ENCODE measurements around the gene LMO3.

Gene LMO3

GRCh38 chr12:16583969-16584745, 21.8 kb downstream of the LMO3 start:
- no peak overlapping the region for H3K27ac ChIP-seq (ENCODE audit: low read depth, low read length)
- no peaks in the 10 kb centered on the region for H3K9me3 ChIP-seq (ENCODE audit: control insufficient read depth, insufficient read depth, low read length)
- H3K36me3 ChIP-seq (ENCODE audit: control insufficient read depth, insufficient read depth, low read length), result no peaks in the 10 kb centered on the region
- H3K4me1 ChIP-seq (ENCODE audit: control insufficient read depth, insufficient read depth, low read length), result no peaks in the 10 kb centered on the region
- no peaks in the 10 kb centered on the region for H3K27me3 ChIP-seq (ENCODE audit: control insufficient read depth, insufficient read depth, low read length)
- H3K4me3 ChIP-seq (ENCODE audit: low read depth, low read length), result no peak overlapping the region
- no peak overlapping the region for H3K9ac ChIP-seq (ENCODE audit: low read depth, low read length)

- no peak overlapping the region for H3K27ac ChIP-seq (ENCODE audit: low read depth, low read length)
- no peaks in the 10 kb centered on the region for H3K36me3 ChIP-seq (ENCODE audit: control insufficient read depth, insufficient read depth, low read length)
- no peaks in the 10 kb centered on the region for H3K27me3 ChIP-seq (ENCODE audit: control insufficient read depth, insufficient read depth, low read length)
- no peak overlapping the region for H3K9ac ChIP-seq (ENCODE audit: low read depth, low read length)
- no peaks in the 10 kb centered on the region for H3K4me1 ChIP-seq (ENCODE audit: control insufficient read depth, insufficient read depth, low read length)
- H3K9me3 ChIP-seq (ENCODE audit: control insufficient read depth, insufficient read depth, low read length), result no peaks in the 10 kb centered on the region
- H3K4me3 ChIP-seq (ENCODE audit: low read depth, low read length), result no peak overlapping the region
These were observed 24.5 kb downstream of the LMO3 start for GRCh38 chr12:16581416-16581815.

DNA sequence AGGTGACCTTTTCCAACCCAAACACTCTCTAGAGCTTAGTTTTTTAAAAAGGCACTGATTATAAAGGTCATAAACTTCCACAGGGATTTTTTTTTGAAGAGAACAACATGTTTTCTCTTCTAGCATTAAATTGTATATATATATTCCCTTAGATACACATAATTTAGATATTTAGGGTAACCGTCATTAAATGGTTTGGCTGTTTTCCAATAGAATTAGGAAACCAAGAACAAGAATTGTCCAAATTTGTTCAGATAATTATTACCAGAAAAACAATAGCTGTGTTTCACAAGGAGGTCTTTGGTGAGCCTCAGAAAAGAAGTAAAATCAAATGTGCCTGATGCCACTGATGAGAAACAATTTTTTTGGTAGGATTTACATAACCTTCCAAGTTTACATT, 26.9 kb downstream of the LMO3 start:
- Histone ChIP-seq H3K9me3 (ENCODE audit: control insufficient read depth, insufficient read depth, low read length) (no peaks in the 10 kb centered on the region), H3K4me1 (ENCODE audit: control insufficient read depth, insufficient read depth, low read length) (peaks cover 3% of the 10 kb centered on the region; the same call in 1 of the 2 replicates), H3K4me3 (ENCODE audit: low read depth, low read length) (no peak overlapping the region), H3K9ac (ENCODE audit: low read depth, low read length) (no peak overlapping the region), H3K36me3 (ENCODE audit: control insufficient read depth, insufficient read depth, low read length) (no peaks in the 10 kb centered on the region), H3K27ac (ENCODE audit: low read depth, low read length) (no peak overlapping the region), H3K27me3 (ENCODE audit: control insufficient read depth, insufficient read depth, low read length) (no peaks in the 10 kb centered on the region)

- no peak overlapping the region for H3K4me3 ChIP-seq (ENCODE audit: low read depth, low read length)
These were observed 32.4 kb downstream of the LMO3 start for GRCh38 chr12:16573398-16574077.

GRCh38 chr12:16568873-16569272, 37.1 kb downstream of the LMO3 start:
- H3K9ac ChIP-seq (ENCODE audit: low read depth, low read length), result no peak overlapping the region
- no peak overlapping the region for H3K27ac ChIP-seq (ENCODE audit: low read depth, low read length)
- peaks cover 19% of the 10 kb centered on the region for H3K4me1 ChIP-seq (ENCODE audit: control insufficient read depth, insufficient read depth, low read length)
- no peak overlapping the region for H3K4me3 ChIP-seq (ENCODE audit: low read depth, low read length)
- no peaks in the 10 kb centered on the region for H3K9me3 ChIP-seq (ENCODE audit: control insufficient read depth, insufficient read depth, low read length)
- no peaks in the 10 kb centered on the region for H3K36me3 ChIP-seq (ENCODE audit: control insufficient read depth, insufficient read depth, low read length)
- no peaks in the 10 kb centered on the region for H3K27me3 ChIP-seq (ENCODE audit: control insufficient read depth, insufficient read depth, low read length)

More at GRCh38 chr12:16573398-16574077, 32.4 kb downstream of the LMO3 start:
- Histone ChIP-seq H3K27me3 (ENCODE audit: control insufficient read depth, insufficient read depth, low read length) (no peaks in the 10 kb centered on the region), H3K27ac (ENCODE audit: low read depth, low read length) (no peak overlapping the region), H3K4me1 (ENCODE audit: control insufficient read depth, insufficient read depth, low read length) (peaks cover 22% of the 10 kb centered on the region), H3K9ac (ENCODE audit: low read depth, low read length) (no peak overlapping the region), H3K36me3 (ENCODE audit: control insufficient read depth, insufficient read depth, low read length) (no peaks in the 10 kb centered on the region), H3K9me3 (ENCODE audit: control insufficient read depth, insufficient read depth, low read length) (no peaks in the 10 kb centered on the region)

DNA sequence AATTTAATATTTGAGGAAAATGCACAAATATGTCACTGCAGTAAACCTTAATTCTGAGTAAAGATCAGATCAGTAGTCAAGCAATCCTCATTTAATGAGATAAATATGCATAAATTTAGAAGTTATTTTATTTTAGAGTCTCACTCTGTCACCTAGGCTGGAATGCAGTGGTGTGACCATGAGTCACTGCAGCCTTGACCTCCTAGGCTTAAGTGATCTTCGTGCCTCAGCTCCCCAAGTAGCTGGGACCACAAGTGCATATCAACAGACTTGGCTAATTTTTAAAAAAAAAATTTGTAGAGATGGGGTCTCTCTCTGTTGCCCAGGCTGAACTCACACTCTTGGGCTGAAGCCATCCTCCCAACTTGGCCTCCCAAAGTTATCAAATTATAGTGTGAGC, 41.3 kb downstream of the LMO3 start:
- Histone ChIP-seq H3K4me1 (ENCODE audit: control insufficient read depth, insufficient read depth, low read length) (peaks cover 18% of the 10 kb centered on the region), H3K27me3 (ENCODE audit: control insufficient read depth, insufficient read depth, low read length) (no peaks in the 10 kb centered on the region), H3K36me3 (ENCODE audit: control insufficient read depth, insufficient read depth, low read length) (no peaks in the 10 kb centered on the region), H3K27ac (ENCODE audit: low read depth, low read length) (no peak overlapping the region), H3K9me3 (ENCODE audit: control insufficient read depth, insufficient read depth, low read length) (no peaks in the 10 kb centered on the region), H3K9ac (ENCODE audit: low read depth, low read length) (no peak overlapping the region), H3K4me3 (ENCODE audit: low read depth, low read length) (no peak overlapping the region)

- H3K27me3 ChIP-seq (ENCODE audit: control insufficient read depth, insufficient read depth, low read length), result no peaks in the 10 kb centered on the region
- H3K27ac ChIP-seq (ENCODE audit: low read depth, low read length), result no peak overlapping the region
- H3K4me1 ChIP-seq (ENCODE audit: control insufficient read depth, insufficient read depth, low read length), result peaks cover 10% of the 10 kb centered on the region; the same call in 1 of the 2 replicates
- H3K9me3 ChIP-seq (ENCODE audit: control insufficient read depth, insufficient read depth, low read length), result no peaks in the 10 kb centered on the region
- no peak overlapping the region for H3K9ac ChIP-seq (ENCODE audit: low read depth, low read length)
- no peak overlapping the region for H3K4me3 ChIP-seq (ENCODE audit: low read depth, low read length)
- H3K36me3 ChIP-seq (ENCODE audit: control insufficient read depth, insufficient read depth, low read length), result no peaks in the 10 kb centered on the region
These were observed 42.5 kb downstream of the LMO3 start for GRCh38 chr12:16563504-16563903.

DNA sequence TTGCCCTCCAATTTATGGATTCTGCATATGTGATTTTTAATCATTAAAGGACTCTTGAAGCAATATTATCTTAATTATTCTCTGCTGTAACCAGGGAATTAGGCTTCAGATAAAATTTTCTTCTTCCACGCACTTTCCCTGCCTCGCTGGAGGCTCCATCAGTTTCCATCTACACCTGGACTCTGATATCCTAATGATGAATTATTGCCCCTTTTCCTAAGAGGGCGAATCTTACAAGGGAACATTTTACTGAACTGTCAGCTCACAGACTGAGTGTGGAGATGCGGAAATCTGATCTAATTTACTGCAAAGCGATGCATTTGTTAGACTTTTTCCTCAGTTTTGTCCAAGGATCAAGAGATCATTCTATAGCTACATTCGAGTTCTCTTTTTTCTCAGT, 43.0 kb downstream of the LMO3 start:
- no peak overlapping the region for H3K9ac ChIP-seq (ENCODE audit: low read depth, low read length)
- H3K27me3 ChIP-seq (ENCODE audit: control insufficient read depth, insufficient read depth, low read length), result no peaks in the 10 kb centered on the region
- H3K36me3 ChIP-seq (ENCODE audit: control insufficient read depth, insufficient read depth, low read length), result no peaks in the 10 kb centered on the region
- no peak overlapping the region for H3K4me3 ChIP-seq (ENCODE audit: low read depth, low read length)
- no peaks in the 10 kb centered on the region for H3K9me3 ChIP-seq (ENCODE audit: control insufficient read depth, insufficient read depth, low read length)
- no peak overlapping the region for H3K27ac ChIP-seq (ENCODE audit: low read depth, low read length)
- peaks cover 9% of the 10 kb centered on the region; the same call in 1 of the 2 replicates for H3K4me1 ChIP-seq (ENCODE audit: control insufficient read depth, insufficient read depth, low read length)

- Histone ChIP-seq H3K36me3 (ENCODE audit: control insufficient read depth, insufficient read depth, low read length) (no peaks in the 10 kb centered on the region), H3K4me1 (ENCODE audit: control insufficient read depth, insufficient read depth, low read length) (peaks cover 9% of the 10 kb centered on the region; the same call in 1 of the 2 replicates), H3K4me3 (ENCODE audit: low read depth, low read length) (no peak overlapping the region), H3K27ac (ENCODE audit: low read depth, low read length) (no peak overlapping the region), H3K9me3 (ENCODE audit: control insufficient read depth, insufficient read depth, low read length) (no peaks in the 10 kb centered on the region), H3K27me3 (ENCODE audit: control insufficient read depth, insufficient read depth, low read length) (no peaks in the 10 kb centered on the region), H3K9ac (ENCODE audit: low read depth, low read length) (no peak overlapping the region)
These were observed 43.5 kb downstream of the LMO3 start for GRCh38 chr12:16562435-16562834.

DNA sequence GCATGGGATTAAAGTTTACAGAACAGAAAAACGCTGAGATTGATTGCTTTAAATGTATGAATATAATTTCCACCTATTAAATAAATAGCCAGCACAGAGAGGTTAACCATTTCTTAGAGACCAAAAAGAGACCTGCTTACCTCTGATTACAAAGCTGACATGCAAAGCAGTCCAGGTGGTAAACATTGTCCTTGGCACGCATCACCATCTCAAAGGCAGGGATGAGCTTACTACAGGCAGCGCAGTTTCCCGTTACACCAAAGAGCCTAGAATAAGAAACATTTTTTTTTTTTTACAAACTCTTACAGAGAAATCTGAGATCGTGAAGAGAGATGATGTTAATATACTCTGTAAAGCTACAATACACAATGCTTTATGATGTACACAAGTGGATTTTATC, 45.7 kb downstream of the LMO3 start:
- Histone ChIP-seq H3K27ac (ENCODE audit: low read depth, low read length) (no peak overlapping the region), H3K9ac (ENCODE audit: low read depth, low read length) (no peak overlapping the region), H3K4me3 (ENCODE audit: low read depth, low read length) (no peak overlapping the region), H3K9me3 (ENCODE audit: control insufficient read depth, insufficient read depth, low read length) (no peaks in the 10 kb centered on the region), H3K4me1 (ENCODE audit: control insufficient read depth, insufficient read depth, low read length) (peaks cover 16% of the 10 kb centered on the region), H3K36me3 (ENCODE audit: control insufficient read depth, insufficient read depth, low read length) (no peaks in the 10 kb centered on the region), H3K27me3 (ENCODE audit: control insufficient read depth, insufficient read depth, low read length) (no peaks in the 10 kb centered on the region)

DNA sequence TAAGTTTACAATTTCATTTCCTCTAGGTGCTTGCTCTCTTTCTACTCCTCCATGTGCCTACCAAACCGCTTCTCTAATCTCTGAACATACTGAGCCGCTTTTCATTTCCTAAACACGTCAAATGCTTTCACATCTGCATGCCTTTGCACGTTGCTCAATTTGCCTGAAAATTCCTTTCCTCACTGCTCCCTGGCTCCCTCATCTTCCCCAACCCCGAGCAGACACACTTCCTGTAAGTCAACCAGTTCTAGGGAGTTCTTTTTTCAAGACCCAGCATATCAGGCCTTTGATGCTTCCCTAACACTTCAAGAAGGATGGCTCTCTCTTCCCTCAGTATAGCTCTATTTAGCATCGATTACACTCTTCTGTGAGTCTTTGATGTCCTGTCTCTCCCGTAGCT, 50.3 kb downstream of the LMO3 start:
- Histone ChIP-seq H3K27me3 (ENCODE audit: control insufficient read depth, insufficient read depth, low read length) (no peaks in the 10 kb centered on the region), H3K9ac (ENCODE audit: low read depth, low read length) (no peak overlapping the region), H3K4me3 (ENCODE audit: low read depth, low read length) (no peak overlapping the region; the same call in 1 of the 2 replicates), H3K9me3 (ENCODE audit: control insufficient read depth, insufficient read depth, low read length) (no peaks in the 10 kb centered on the region), H3K27ac (ENCODE audit: low read depth, low read length) (no peak overlapping the region), H3K36me3 (ENCODE audit: control insufficient read depth, insufficient read depth, low read length) (no peaks in the 10 kb centered on the region), H3K4me1 (ENCODE audit: control insufficient read depth, insufficient read depth, low read length) (peaks cover 32% of the 10 kb centered on the region)

Data from HUES48 (cell line).